HTR-8/SVneo (cell line): Measurements from ENCODE around the gene KIF26B.

Source experiments
- DNase-seq: peaks from one replicate; pipeline ENCODE4 v3.0.0; 2011; ENCODE audit warnings: low spot score, mixed read lengths; ENCODE audit not compliant: insufficient read length
- FAIRE-seq: peaks from 2 replicates; lab custom pipeline; 2011; peaks lifted over from hg19 to GRCh38; lab: Jason Lieb, UNC

KIF26B gene

DNA sequence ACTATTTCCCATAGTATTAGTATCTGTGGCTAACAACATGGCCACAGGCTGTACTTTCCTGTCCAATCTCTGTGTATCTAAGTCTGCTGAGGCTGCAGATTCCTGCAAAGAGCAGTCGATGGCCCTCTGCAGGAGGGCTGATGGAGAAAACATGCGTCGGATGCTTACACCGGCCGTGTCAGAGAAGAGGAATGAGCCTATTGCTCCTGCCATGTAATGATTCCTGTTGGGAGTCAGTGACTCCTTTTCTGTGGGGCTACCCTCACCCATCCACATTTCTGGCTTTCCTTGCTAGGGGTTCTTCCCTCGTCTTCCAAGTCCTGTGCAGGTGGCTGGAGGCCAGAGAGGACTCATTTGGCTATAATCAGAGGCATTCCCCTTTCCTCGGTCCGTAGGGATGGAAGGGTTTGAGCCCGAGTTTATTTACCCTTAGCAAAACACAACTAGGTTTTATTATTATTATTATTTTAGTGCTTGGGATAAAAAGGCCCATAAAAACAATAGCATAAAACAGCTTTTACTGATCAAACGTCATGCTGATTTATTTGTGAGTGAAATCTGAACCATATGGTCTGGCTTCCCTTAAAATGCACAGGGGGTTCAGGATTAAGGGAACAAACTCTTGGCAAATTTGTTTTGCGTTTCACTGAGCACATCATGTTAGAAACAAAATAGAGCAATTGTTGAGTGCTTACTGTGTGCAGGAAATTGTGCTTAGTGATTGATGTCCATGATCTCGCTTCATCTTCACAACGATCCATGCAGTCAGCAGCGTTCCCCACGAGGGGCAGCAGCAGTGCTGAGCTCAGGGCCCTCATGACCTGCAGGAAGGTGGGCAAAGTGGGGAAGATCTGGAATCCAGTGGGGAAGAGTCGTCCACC lies 70.8 kb downstream of the KIF26B start:
- FAIRE-seq: no peak
- no peak for DNase-seq

GRCh38 chr1:245226203-245226499 lies 71.4 kb downstream of the KIF26B start:
- FAIRE-seq: no peak
- no peak for DNase-seq

GRCh38 chr1:245229051-245229450 lies 74.3 kb downstream of the KIF26B start:
- no peak for FAIRE-seq
- DNase-seq: no peak

DNA sequence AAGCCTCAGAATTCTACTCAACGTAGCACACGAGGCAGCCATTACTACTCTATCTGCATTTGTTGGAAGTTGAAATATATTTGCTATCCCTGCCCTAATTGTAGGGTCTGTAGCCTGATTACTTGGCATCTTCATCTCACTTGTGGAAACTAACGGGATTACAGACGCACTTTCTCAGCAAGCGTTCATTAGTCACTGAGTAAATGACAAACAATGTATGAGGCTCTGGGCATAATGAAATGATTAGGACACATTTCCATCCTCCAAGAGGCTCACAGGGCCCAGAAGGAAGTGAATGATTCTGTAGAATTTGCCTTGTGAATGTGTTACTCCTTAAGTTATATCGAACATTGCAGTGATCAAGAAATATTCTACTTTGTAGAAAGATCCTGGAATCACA lies 78.1 kb downstream of the KIF26B start:
- DNase-seq (no peak), FAIRE-seq (no peak)

DNA sequence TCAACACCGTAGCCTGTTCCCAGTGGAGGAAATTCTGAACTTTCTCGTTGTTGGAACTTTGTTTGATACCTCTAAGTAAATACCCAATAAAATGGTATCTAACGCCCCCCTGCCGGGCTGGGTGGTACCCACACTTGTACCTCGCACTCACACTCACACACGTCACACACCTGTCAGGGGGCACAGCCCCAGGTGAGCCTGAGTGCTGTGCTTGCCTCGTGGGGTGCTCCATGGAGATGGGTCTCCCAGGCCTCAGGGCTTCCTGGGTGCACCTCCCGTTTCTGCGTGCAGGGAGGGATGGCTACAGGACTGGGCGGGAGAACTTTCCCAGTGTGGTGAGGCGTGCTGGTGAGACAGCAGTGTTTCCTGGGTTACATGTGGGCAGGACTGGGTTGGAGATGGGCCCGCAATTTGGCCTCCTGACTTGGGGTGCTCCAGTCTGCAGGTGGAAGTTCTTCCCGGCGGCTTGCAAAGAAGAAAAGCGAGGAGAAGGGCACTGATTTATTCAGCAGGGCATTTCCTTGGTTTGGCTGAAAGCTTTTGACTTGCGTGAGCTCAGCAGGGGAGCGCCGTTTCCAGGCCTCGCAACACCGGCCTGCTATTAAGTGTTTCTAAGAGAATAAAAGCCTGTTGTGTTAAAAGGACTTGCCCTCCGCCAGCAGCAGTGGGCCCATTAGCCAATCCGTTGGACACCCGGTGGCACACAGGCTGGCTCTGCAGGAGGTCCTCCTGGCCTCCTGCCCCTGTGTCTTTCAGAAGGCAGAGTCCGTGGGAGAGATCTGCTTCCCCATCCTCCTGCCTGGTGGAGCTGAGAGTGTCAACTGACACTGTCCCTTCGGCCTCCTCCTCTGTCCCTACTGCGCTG lies 79.7 kb downstream of the KIF26B start:
- no peak for FAIRE-seq

DNA sequence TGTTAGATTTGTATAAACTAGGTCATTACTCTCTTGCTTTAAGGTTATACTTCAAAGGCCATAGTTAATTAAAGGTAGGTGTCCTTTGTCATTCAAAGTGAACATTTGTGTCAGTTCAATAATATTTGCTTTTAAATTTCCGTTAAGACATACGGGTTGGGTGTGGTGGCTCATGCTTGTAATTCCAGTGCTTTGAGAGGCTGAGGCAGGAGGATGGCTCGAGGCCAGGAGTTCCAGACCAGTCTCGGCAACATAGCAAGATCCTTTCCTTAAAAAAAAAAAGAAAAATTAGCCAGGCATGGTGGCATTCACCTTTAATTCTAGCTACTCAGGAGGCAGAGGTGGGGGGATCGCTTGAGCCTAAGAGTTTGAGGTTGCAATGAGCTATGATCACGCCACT lies 80.4 kb downstream of the KIF26B start:
- no peak for DNase-seq
- FAIRE-seq: no peak

More for the DNA sequence above, 79.7 kb downstream of the KIF26B start:
- DNase-seq: no peak

DNA sequence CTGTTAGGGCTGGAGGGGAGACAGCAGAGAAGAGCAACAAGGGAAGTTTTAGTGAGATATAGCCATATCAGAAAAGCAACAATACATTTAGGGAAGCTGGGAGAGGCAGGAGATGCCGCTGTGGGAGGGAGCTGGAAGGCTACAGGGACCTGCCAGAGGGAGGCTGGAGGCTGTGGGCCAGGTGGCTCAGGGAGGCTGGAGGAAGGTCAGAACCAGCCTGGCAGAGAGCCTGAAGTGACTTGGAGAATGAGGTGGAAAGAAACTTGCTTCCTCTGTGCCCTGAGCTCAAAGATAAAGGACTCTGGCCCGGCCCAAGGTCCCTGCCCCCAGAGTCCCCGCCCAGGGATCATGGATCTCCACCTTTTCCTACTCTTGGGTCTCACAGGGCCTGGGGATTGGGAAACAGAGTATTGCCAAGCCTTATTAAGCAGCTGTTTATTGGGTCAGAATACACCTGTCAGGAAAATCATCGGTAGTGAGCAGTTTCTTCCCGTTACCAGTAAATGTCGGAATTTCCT lies 85.9 kb downstream of the KIF26B start:
- no peak for FAIRE-seq

DNA sequence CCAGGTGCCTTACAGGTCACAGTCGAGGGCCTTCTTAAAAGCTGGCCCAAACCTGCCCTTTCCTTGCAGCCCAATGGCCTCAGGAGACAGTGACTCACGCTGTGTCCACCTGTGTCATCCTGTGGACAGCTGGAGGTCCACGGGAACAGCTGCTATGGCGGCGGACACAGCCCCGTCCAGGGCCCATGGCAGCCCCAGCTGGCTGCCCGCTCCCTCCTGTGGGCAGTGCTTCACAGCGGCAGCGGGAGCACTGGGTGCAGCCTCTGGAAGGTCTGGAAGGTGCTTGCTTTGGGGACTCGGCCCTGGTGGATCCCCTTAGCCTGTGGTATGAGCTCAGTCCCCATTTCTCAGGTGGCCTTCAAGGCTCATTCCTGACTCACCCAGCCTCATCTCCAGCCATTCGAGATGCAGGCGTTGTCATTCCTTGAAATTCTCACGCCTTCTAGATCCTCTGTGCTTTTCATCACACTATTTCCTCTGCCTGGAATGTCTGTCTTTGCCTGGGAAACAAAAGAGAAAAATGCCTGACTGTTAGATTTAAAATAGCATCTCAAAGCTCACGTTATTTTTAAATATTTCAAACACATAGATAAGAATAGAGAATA lies 86.8 kb downstream of the KIF26B start:
- DNase-seq (no peak), FAIRE-seq (no peak)

More for the DNA sequence above, 85.9 kb downstream of the KIF26B start:
- DNase-seq: no peak

DNA sequence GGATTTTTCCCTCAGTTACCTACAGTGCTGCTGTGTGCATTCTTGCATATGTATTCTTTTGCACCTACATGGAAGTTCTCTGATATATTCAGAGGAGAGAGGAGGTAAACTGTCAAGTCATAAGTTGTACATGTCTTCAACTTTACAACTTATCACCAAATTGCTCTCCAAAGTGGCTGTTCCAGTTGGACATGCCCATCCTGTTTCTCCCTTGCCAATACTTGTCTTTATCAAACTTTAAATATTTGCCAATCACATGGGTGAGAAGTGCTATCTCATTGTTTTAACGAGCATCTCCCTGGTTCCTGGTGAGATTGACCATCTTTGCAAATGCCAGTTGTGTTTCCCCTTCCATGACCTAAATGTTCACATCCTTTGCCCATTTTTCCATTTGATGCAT lies 88.2 kb downstream of the KIF26B start:
- FAIRE-seq: no peak

DNA sequence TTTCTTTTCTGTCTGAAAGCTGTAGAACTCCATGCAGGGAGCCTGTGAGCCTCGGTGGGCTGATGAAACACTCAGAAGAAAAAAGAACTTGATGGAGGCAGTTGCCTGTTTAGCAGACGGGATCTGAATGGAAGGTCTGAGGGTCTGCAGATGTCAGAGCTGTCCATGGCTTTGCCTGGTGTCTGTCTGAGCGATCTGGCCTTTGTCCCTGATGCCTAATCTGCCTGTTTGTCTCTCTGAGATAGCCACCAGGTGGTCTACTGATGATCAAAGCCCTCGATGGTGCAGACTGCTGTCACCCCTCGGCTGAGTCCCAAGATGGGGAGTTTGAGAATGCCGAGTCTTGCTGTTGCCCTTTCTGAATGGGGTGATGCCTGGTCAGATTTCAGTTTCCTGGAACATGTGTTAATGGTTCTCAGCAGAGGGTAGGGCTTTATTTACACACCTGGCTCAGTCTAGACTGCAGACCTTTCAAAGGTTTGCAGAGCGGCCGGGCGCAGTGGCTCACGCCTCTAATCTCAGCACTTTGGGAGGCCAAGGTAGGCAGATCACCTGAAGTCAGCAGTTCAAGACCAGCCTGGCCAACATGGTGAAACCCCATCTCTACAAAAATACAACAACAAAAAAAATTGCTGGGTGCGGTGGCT lies 90.4 kb downstream of the KIF26B start:
- DNase-seq: no peak
- FAIRE-seq: no peak

More for the DNA sequence above, 88.2 kb downstream of the KIF26B start:
- no peak for DNase-seq

DNA sequence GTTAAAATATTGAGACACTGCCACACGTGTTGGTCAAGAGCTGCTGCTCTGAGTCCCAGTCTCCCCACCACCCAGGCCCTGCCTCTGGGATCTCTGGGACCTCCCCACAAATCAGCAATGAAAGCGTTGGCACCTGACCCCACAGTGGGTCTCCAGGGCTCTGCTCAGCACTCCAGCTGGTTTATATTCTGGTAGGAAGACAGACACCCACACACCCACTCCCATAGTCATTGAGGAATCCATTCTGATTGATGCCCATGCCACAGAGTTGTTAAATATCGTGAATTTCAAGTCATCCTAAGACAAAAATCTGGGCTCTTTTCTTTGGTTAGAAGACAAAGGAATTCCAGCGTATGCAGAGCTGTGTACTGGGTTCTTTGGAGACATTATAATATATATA lies 91.6 kb downstream of the KIF26B start:
- no peak for DNase-seq

GRCh38 chr1:245247356-245247755 lies 92.6 kb downstream of the KIF26B start:
- FAIRE-seq: no peak

More for the DNA sequence above, 91.6 kb downstream of the KIF26B start:
- no peak for FAIRE-seq

DNA sequence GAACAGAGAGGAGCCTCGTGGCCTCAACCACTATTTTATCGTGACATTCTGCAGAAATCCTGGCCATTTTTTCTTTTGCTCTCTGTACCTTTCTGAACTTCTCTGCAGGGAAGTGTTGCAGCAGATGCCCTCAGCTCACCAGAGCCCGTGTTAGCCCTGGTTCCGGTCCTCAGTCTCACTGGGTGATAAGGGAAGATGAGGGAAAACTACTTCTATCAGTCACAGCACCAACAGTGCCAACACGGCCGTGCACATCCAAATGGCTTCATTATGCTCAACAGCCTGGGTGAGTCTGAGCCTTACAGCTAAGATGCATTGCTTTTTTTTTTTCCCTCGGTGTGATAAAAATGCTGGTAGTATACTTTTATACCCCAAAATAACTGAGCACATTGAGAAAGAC lies 93.0 kb downstream of the KIF26B start:
- no peak for FAIRE-seq
- DNase-seq: no peak

More at GRCh38 chr1:245247356-245247755, 92.6 kb downstream of the KIF26B start:
- DNase-seq: no peak

DNA sequence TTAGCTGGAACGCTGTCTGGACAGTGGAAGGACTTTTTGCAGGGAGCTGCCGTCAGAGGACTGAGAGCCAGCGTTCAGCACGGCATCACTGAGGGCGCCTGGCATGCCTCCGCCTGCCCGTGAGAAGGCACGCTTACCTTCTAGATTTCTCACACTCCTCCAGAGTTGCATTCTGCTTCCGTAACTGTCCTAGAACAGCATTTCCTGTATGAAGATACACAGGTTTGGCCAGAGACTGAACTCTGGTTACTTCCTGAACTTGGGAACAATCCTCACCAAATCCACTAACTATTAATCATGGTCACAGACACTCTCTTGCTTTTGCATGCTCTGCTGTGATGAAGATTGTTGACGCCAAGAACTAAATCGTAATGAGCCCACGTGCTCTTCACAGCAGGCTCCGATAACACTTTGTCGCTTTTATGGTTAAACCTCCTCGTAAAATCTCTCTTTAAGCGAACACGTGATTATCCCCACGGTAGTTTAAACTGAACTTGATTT lies 93.5 kb downstream of the KIF26B start:
- no peak for FAIRE-seq
- DNase-seq: no peak

DNA sequence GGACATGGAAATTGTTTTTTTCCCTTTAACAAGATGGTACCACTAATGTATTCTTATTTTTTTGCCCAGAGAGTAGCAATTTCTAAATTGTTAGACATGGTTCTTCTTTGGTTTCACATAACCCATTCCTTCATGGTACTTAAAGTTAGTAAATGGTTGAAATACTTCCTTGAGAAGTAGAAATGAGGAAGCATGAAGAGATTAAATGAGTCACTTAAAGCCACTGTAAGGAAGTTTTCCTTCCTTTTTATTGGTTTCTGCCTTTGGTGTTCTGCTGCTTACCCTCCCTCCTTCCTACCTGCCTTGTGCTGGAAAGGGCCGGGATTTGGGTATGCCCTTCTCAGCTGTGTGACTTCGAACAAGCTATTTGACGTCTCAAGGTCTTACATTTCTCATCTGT lies 101.0 kb downstream of the KIF26B start:
- DNase-seq (no peak), FAIRE-seq (no peak)

DNA sequence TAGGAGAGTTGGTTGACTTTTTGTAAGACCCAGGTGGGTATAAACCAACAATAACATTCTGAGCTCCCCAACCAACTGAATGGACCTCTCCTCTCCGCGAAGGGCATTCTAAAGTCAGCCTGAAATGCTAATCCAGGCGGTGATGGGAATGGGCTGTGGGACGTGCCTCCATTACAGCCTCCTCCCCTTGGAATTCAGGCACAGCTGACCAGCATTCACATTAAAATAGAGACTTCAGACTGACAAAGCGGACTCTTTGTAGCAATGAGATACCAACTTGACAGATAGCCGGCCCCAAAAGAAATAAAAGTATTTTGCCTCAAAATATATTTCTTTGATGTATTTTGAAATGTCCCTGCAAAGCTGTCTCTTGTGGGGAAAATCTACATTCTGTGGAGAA lies 101.7 kb downstream of the KIF26B start:
- FAIRE-seq (no peak), DNase-seq (no peak)

- no peak for DNase-seq
- no peak for FAIRE-seq
Measured at GRCh38 chr1:245258271-245258920, 103.6 kb downstream of the KIF26B start.

DNA sequence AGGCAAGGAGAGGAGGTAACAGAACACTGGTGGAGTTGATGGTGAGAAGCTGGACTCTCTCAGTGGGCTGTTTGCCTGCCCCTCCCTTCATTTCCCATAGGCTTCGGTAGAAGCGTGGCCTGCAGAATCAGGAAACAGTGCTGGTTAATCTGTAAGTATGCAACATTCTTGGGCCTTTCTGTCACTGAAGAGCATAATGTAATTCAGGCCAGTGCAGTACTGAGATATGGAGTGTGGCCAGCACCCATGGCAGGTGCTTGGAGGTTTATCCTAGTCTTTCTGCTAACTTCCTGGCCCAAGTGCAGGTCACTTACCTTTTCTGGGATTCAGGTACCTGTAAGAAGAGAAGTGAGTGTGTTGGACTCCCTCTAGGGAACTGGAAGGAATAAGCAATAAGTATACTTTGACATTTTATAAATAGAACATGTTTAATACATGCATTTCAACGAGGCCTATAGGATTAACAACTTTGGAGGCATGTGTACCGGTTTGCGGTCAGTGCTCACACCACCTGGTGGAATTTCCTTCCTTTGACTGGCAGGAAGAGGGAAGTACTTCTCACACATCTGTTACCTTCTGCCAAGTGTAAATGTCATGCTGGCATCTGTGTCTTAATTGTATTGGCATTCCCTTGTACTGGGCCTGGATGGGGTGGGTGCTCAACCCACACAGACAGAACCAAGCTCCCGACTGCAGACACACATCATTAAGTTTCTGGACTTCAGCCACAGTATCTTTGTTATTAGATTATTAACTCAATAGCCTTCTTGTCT lies 105.5 kb downstream of the KIF26B start:
- DNase-seq (no peak), FAIRE-seq (no peak)

DNA sequence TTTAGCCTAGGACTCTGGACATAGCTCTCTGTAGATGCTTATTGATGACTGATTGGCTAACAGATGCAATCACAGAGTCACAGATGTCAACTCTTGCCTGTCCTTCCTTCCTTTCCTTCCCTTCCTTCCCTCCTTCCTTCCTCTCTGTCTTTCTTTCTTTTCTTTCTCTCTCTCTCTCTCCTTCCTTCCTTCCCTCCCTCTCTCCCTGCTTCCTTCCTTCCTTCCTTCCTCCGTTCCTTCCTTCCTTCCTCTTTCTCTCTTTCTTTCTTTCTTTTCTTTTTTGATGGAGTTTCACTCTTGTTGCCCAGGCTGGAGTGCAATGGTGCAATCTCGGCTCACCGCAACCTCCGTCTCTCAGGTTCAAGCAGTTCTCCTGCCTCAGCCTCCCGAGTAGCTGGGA lies 106.1 kb downstream of the KIF26B start:
- FAIRE-seq (no peak), DNase-seq (no peak)
